Activated T-helper 17 cell treated with anti-CD3 and anti-CD28 coated beads, Interleukin-2, amount 50 U/mL, for 72 hours (primary cell): ENCODE data around the gene LACTB. TPM values are rescaled to one million over a fixed set of nuclear protein-coding genes. Genes with fewer than 3 reads are reported as not detected.

ENCODE experiments used
- ATAC-seq: fragments of 150-1000 bp; cut with Tn5 transposase; replicated peaks from 2 replicates; pipeline ENCODE4 v1.10.0; 2021; ENCODE audit warnings: mild to moderate bottlenecking, moderate library complexity
- H3K27ac Mint-ChIP-seq: one replicate; pipeline ENCODE4 v1.8.0; 2022; ENCODE audit warnings: mixed read lengths
- H3K27me3 Mint-ChIP-seq: one replicate; pipeline ENCODE4 v1.8.0; 2022; ENCODE audit warnings: mixed read lengths
- H3K36me3 Mint-ChIP-seq: one replicate; pipeline ENCODE4 v1.8.0; 2022; ENCODE audit warnings: low read depth, mild to moderate bottlenecking, mixed read lengths
- H3K4me1 Mint-ChIP-seq: one replicate; pipeline ENCODE4 v1.8.0; 2022; ENCODE audit warnings: mixed read lengths
- H3K4me3 Mint-ChIP-seq: one replicate; pipeline ENCODE4 v1.8.0; 2022; ENCODE audit warnings: mild to moderate bottlenecking, mixed read lengths
- H3K9me3 Mint-ChIP-seq: one replicate; pipeline ENCODE4 v1.8.0; 2022; ENCODE audit warnings: mixed read lengths
- total RNA-seq, 2 donors: library from RNA; stranded (reverse); gene quantifications; one replicate each; pipeline ENCODE4 v1.2.3, GENCODE V29; 2022

LACTB gene
- total RNA-seq, 2 donors from 2014 or later = 20.3 to 26.0 TPM

GRCh38 chr15:63163217-63163616, 41.6 kb downstream of the LACTB start:
- H3K4me1 Mint-ChIP-seq = no peaks in the 10 kb centered on the region
- H3K4me3 Mint-ChIP-seq = no peak overlapping the region
- H3K9me3 Mint-ChIP-seq = no peaks in the 10 kb centered on the region
- H3K27me3 Mint-ChIP-seq = no peaks in the 10 kb centered on the region
- ATAC-seq = no peak
- H3K36me3 Mint-ChIP-seq = no peaks in the 10 kb centered on the region
- H3K27ac Mint-ChIP-seq = peak overlapping the region; percentile 32

GRCh38 chr15:63165166-63165859, 43.7 kb downstream of the LACTB start:
- no peak overlapping the region for H3K27ac Mint-ChIP-seq
- no peaks in the 10 kb centered on the region for H3K9me3 Mint-ChIP-seq
- ATAC-seq = no peak
- H3K27me3 Mint-ChIP-seq = no peaks in the 10 kb centered on the region
- H3K4me1 Mint-ChIP-seq = no peaks in the 10 kb centered on the region
- no peaks in the 10 kb centered on the region for H3K36me3 Mint-ChIP-seq
- no peak overlapping the region for H3K4me3 Mint-ChIP-seq

- no peak for ATAC-seq
- no peaks in the 10 kb centered on the region for H3K4me1 Mint-ChIP-seq
Observed at GRCh38 chr15:63166219-63166618, 44.6 kb downstream of the LACTB start.

GRCh38 chr15:63169788-63170187, 48.1 kb downstream of the LACTB start:
- Mint-ChIP-seq H3K4me1 (no peaks in the 10 kb centered on the region), H3K27ac (peak overlapping the region; percentile 17), H3K9me3 (no peaks in the 10 kb centered on the region), H3K27me3 (no peaks in the 10 kb centered on the region), H3K4me3 (no peak overlapping the region), H3K36me3 (no peaks in the 10 kb centered on the region)
- ATAC-seq = no peak

More at GRCh38 chr15:63166219-63166618, 44.6 kb downstream of the LACTB start:
- Mint-ChIP-seq H3K9me3 (no peaks in the 10 kb centered on the region), H3K4me3 (no peak overlapping the region), H3K27me3 (no peaks in the 10 kb centered on the region), H3K36me3 (no peaks in the 10 kb centered on the region), H3K27ac (no peak overlapping the region)

- peaks cover 4% of the 10 kb centered on the region for H3K4me1 Mint-ChIP-seq
- no peak overlapping the region for H3K4me3 Mint-ChIP-seq
- ATAC-seq = no peak
- no peaks in the 10 kb centered on the region for H3K36me3 Mint-ChIP-seq
- no peaks in the 10 kb centered on the region for H3K9me3 Mint-ChIP-seq
- peak overlapping the region; percentile 12 for H3K27ac Mint-ChIP-seq
- H3K27me3 Mint-ChIP-seq = no peaks in the 10 kb centered on the region
Observed at GRCh38 chr15:63172376-63172775, 50.7 kb downstream of the LACTB start.

GRCh38 chr15:63172851-63173451, 51.3 kb downstream of the LACTB start:
- no peak overlapping the region for H3K4me3 Mint-ChIP-seq
- H3K27ac Mint-ChIP-seq = no peak overlapping the region
- peaks cover 6% of the 10 kb centered on the region for H3K4me1 Mint-ChIP-seq
- H3K36me3 Mint-ChIP-seq = no peaks in the 10 kb centered on the region
- H3K9me3 Mint-ChIP-seq = no peaks in the 10 kb centered on the region
- no peak for ATAC-seq
- no peaks in the 10 kb centered on the region for H3K27me3 Mint-ChIP-seq

GRCh38 chr15:63176302-63176701, 54.6 kb downstream of the LACTB start:
- Mint-ChIP-seq H3K4me3 (no peak overlapping the region), H3K9me3 (no peaks in the 10 kb centered on the region), H3K36me3 (no peaks in the 10 kb centered on the region), H3K27me3 (no peaks in the 10 kb centered on the region), H3K27ac (no peak overlapping the region), H3K4me1 (peaks cover 6% of the 10 kb centered on the region)
- ATAC-seq = peak; percentile 55

GRCh38 chr15:63178034-63178433, 56.4 kb downstream of the LACTB start:
- no peaks in the 10 kb centered on the region for H3K36me3 Mint-ChIP-seq
- H3K27me3 Mint-ChIP-seq = no peaks in the 10 kb centered on the region
- no peaks in the 10 kb centered on the region for H3K9me3 Mint-ChIP-seq
- no peak overlapping the region for H3K4me3 Mint-ChIP-seq
- H3K4me1 Mint-ChIP-seq = peaks cover 6% of the 10 kb centered on the region
- H3K27ac Mint-ChIP-seq = peak overlapping the region; percentile 69
- no peak for ATAC-seq

- ATAC-seq = no peak
- no peaks in the 10 kb centered on the region for H3K27me3 Mint-ChIP-seq
- no peak overlapping the region for H3K4me3 Mint-ChIP-seq
- H3K36me3 Mint-ChIP-seq = no peaks in the 10 kb centered on the region
- H3K27ac Mint-ChIP-seq = no peak overlapping the region
- peaks cover 6% of the 10 kb centered on the region for H3K4me1 Mint-ChIP-seq
- no peaks in the 10 kb centered on the region for H3K9me3 Mint-ChIP-seq
Observed at GRCh38 chr15:63180746-63181145, 59.1 kb downstream of the LACTB start.

- no peak overlapping the region for H3K27ac Mint-ChIP-seq
- H3K4me1 Mint-ChIP-seq = peaks cover 6% of the 10 kb centered on the region
- no peak overlapping the region for H3K4me3 Mint-ChIP-seq
- H3K27me3 Mint-ChIP-seq = no peaks in the 10 kb centered on the region
- no peaks in the 10 kb centered on the region for H3K9me3 Mint-ChIP-seq
- ATAC-seq = no peak
- H3K36me3 Mint-ChIP-seq = no peaks in the 10 kb centered on the region
Observed at GRCh38 chr15:63181648-63182047, 60.0 kb downstream of the LACTB start.

GRCh38 chr15:63185206-63185605, 63.5 kb downstream of the LACTB start:
- Mint-ChIP-seq H3K4me3 (no peak overlapping the region), H3K4me1 (peaks cover 12% of the 10 kb centered on the region), H3K36me3 (peaks cover 12% of the 10 kb centered on the region)

GRCh38 chr15:63186065-63186464, 64.4 kb downstream of the LACTB start:
- H3K9me3 Mint-ChIP-seq = no peaks in the 10 kb centered on the region
- H3K36me3 Mint-ChIP-seq = peaks cover 20% of the 10 kb centered on the region
- H3K4me1 Mint-ChIP-seq = peaks cover 12% of the 10 kb centered on the region
- no peak overlapping the region for H3K27ac Mint-ChIP-seq
- ATAC-seq = no peak
- no peaks in the 10 kb centered on the region for H3K27me3 Mint-ChIP-seq
- no peak overlapping the region for H3K4me3 Mint-ChIP-seq

More at GRCh38 chr15:63185206-63185605, 63.5 kb downstream of the LACTB start:
- H3K27ac Mint-ChIP-seq = no peak overlapping the region
- ATAC-seq = no peak
- no peaks in the 10 kb centered on the region for H3K27me3 Mint-ChIP-seq
- H3K9me3 Mint-ChIP-seq = no peaks in the 10 kb centered on the region

GRCh38 chr15:63187589-63188226, 66.0 kb downstream of the LACTB start:
- no peaks in the 10 kb centered on the region for H3K9me3 Mint-ChIP-seq
- peak overlapping the region; percentile 90 for H3K27ac Mint-ChIP-seq
- H3K4me1 Mint-ChIP-seq = peaks cover 26% of the 10 kb centered on the region
- H3K4me3 Mint-ChIP-seq = peak overlapping the region; percentile 92
- no peaks in the 10 kb centered on the region for H3K27me3 Mint-ChIP-seq
- H3K36me3 Mint-ChIP-seq = peaks cover 37% of the 10 kb centered on the region
- no peak for ATAC-seq

GRCh38 chr15:63188247-63188925, 66.7 kb downstream of the LACTB start:
- peaks cover 43% of the 10 kb centered on the region for H3K36me3 Mint-ChIP-seq
- peaks cover 27% of the 10 kb centered on the region for H3K4me1 Mint-ChIP-seq
- H3K27me3 Mint-ChIP-seq = no peaks in the 10 kb centered on the region
- H3K9me3 Mint-ChIP-seq = no peaks in the 10 kb centered on the region
- H3K4me3 Mint-ChIP-seq = peak overlapping the region; percentile 92
- H3K27ac Mint-ChIP-seq = peak overlapping the region; percentile 90
- ATAC-seq = peak; percentile 28
